Epithelial cell of prostate (primary cell): Measurements from ENCODE around the gene HNRNPC.
"Not testable (repeated sequence)": the region's sequence is repeated elsewhere in the genome, so short reads cannot be mapped to it uniquely, and the experiment has no call there.

Experiments used
- DNase-seq: peaks from one replicate; pipeline ENCODE4 v3.0.0-alpha.2; 2011; ENCODE audit warnings: low read depth, low spot score
- H3K27ac ChIP-seq: fragments of 450-650 bp; 2 replicates; pipeline ENCODE4 v1.5.1; 2017; ENCODE audit warnings: mild to moderate bottlenecking

Gene HNRNPC

DNA sequence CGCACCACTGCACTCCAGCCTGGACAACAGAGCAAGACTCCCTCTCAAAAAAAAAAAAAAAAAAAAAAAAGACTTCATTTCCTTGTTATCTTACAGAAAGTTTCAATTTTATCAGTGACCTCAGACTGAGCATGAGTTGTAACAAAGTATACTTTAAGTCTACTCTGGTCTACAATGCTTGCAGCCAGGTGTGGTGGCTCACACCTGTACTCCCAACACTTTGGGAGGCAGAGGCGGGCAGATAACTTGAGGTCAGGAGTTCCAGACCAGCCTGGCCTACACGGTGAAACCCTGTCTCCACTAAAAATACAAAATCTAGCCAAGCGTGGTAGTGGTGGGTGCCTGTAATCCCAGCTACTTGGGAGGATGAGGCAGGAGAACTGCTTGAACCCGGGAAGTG is 18.0 kb downstream of the HNRNPC start:
- DNase-seq: no peak

DNA sequence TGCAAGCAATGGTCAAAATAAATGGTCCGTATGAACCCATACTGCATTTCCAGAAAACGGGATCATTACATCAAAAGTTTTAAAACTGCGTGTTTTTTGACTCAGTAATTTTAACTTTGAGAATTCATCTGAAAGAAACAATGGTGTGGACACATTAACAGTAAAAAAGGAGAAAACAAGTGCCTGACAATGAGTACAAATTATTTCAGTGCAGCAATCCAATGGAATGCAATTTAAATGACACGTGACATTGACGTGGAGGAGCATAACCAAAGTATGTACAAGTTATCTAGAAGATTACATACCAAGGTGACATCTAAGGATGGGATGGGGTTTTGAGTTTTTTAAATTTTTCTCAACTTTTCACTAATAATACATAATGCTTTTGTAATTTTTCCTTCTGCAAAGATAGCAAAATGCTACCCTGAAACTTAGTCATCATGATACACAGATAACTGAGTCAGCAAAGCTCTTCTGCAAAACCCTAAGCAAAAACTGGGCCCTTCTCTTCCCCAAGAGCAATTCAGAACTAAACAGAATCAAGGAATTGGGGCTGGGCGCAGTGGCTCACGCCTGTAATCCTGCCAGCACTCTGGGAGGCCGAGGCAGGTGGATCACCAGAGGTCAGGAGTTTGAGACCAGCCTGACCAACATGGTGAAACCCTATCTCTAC is 20.4 kb downstream of the HNRNPC start:
- no peak overlapping the region for H3K27ac ChIP-seq
- DNase-seq: no peak

More for the DNA sequence above, 18.0 kb downstream of the HNRNPC start:
- H3K27ac ChIP-seq: no peak overlapping the region

DNA sequence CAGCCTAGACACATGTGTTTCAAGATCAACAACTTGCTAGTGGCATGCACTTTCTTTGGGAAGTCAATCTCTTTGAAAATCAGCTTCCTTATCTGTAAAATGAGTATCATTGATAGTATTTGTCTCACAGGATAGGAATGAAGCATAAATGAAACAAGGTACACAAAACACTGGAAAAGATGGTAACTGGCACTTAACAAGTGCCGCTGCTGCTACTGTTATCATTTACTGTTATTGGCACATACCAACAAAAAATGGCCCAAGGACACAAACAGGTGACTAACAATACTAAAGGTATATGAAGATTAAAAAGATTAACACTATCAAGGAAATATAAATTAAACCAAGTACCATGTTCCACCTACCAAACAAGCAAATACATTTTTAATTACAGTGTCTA is 20.9 kb downstream of the HNRNPC start:
- DNase-seq: no peak

DNA sequence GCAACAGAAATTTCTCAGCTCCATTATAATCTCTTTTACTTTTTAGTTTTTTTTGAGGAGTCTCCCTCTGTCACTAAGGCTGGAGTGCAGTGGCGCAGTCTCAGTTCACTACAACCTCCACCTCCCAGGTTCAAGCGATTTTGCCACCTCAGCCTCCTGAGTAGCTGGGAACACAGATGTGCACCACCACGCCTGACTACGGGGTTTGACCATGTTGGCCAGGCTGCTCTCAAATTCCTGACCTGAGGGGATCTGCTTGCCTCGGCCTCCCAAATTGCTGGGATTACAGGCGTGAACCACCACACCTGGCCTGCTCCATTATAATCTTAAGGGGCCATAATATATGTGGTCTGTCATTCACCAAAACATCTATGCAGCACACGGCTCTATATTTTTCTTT is 23.4 kb downstream of the HNRNPC start:
- H3K27ac ChIP-seq: no peak overlapping the region
- no peak for DNase-seq

More for the DNA sequence above, 20.9 kb downstream of the HNRNPC start:
- no peak overlapping the region for H3K27ac ChIP-seq

DNA sequence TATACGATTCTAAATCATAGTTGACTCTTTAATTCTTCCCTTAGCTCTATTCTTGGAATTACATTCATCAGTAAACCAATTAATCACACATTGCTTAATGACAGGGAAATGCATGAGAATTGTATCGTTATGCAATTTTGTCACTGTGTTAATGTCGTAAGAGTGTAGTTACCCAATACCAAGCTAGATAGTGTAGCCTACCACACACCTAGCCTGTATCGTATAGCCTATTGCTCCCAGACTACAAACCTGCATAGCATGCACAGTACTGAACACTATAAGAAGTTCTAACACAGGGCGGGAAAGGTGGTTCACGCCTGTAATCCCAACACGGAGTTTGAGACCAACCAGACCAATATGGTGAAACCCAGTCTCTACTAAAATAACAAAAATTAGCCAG is 24.7 kb downstream of the HNRNPC start:
- H3K27ac ChIP-seq: no peak overlapping the region
- DNase-seq: no peak

DNA sequence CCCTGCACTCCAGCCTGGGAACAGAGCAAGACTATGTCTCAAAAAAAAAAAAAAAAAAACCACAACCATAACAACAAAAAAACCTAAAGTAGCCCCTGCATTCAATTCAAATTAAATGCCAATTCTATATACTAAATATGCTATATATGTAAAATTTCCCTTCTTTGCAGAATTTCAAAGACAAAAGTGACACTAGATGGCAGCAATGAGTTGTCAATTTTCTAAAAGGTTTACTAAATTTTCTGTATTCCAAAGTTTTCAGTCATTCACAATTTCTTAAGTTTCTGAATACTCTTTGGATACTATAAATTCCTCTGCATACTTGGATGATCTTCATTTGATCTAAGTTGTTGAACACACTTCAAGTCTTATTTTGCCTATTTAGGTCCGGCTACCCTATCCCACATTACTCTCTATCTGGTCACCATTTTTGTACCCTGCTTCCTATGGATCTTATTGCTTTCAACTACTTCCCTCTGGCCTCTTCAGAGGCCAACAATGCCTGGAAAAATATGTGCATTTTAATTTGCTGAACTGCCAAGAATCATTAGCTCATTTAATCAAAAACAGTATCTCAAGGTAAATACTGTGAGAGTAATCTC is 27.9 kb downstream of the HNRNPC start:
- DNase-seq: no peak
- no peak overlapping the region for H3K27ac ChIP-seq

DNA sequence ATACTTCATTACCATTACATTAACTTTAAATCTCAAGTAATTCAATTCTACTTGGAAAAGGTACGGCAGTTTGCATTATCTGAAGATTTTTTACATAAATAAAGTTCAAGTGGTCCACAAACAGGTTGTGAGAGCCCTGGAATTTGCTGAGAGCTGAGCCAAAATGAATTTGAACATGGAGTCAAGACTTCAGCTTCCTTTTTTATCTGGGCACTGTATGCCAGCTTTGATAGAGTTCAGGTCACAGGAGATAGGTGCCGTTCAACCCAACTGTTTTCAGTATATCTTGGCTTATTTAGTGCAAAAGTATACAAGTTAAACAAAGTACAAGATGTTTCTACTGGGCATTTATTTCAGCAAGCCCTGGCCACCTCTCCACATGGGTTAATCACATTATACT is 28.8 kb downstream of the HNRNPC start:
- no peak overlapping the region for H3K27ac ChIP-seq
- no peak for DNase-seq

DNA sequence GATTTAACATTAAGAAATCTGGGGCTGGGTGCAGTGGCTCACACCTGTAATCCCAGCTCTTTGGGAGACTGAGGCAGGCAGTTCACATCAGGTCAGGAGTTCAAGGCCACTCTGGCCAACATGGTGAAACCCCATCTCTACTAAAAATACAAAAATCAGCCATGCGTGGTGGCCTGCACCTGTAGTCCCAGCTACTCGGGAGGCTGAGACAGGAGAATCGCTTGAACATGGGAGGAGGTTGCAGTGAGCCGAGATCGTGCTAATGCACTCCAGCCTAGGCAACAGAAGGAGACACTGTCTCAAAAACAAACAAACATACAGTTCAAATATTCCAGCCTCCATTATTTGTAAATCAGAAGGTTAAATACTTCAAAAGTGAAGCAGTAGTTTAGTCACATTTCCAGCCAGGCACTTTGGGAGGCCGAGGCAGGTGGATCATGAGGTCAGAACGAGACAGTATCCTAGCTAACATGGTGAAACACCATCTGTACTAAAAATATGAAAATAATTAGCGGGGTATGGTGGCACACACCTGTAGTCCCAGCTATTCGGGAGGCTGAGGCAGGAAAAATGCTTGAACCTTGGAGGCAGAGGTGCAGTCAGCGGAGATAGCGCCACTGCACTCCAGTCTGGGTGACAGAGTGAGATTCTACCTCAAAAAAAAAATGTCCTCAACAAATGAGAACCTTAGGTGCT is 30.3 kb downstream of the HNRNPC start:
- no peak overlapping the region for H3K27ac ChIP-seq
- no peak for DNase-seq

DNA sequence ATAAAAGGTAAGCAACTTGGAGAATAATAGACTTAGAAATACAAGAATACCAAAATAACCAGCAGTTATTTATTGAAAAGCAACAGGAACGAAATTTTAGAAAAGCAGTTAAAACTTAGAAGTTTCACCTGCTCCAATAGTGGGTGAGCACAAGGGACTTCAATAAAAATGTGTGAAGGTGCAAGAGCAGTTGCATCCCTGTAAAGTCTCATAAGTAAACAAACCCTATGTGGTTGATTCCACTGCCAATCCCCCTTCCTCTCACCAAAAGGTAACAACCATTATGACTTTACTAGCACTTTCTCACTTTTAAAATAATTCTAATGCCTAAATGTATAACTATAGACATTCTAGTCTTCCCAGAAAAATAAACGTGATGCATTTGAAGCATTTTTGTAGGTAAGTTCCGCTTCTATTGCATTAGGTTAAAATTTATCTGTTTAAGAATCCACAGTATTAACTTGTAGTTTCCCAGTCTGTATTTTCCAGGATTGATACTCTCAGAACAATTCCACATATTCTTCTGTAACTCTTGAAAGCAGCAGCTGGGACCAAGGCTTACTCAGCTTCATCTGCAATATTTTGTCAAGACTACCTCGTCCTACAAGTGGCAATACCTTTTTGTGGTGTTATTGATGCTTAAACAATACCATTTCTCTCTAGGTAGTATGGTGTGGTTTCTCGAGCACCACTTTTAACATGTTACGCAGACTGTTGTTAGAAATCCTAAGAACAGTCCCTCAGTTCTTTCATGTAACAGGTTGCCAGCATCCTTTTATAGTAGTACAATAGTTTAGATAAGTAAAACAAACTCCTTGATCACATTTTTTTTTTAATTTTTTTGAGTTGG is 32.1 kb downstream of the HNRNPC start:
- H3K27ac ChIP-seq: no peak overlapping the region
- no peak for DNase-seq

DNA sequence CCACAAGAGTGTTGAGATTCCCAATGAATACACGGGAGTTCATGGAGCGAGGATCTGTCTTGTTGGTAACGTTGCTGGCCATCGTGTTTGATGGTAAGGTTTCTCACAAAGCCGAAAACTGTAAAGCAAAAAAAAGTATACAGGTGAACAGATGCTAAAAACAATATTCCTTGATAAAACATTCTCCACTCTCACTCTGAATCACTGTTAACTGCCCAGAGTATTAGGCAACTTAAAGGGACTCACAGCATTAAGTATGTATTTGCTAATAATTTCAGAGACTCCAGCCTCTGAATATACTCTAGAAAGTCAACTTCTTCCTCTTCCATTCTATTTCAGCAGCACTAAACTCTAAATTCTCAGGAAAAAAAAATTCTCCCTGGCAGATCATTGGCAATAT is 35.1 kb downstream of the HNRNPC start:
- H3K27ac ChIP-seq: peak overlapping the region; percentile 6
- DNase-seq: no peak

DNA sequence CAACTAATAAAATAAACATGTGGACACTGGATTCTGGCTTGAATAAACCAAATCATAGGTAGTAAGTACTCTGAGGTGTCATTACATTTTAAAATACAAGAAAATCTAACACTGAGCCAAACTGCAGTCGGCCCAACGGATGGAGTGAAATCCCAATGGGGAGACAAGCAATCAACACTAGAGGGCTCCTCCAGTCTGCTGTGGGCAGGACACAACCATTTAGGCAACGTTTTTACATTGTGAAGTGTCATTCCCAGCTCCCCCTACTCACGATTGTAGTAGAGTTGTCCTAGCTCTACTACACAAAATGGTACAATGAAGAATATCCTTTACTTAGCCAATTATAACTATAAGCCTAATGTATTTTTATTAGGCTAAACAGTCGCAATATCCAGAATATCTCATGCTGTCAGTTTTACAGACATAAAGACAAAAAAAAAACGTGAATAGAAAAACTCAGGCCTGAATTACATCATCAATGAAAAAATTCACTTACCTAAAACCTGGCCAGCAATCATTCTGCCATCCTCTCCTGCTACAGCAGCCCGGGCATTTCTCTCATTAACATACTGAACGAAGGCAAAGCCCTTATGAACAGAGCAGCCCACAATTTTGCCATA is 35.7 kb downstream of the HNRNPC start:
- no peak for DNase-seq

DNA sequence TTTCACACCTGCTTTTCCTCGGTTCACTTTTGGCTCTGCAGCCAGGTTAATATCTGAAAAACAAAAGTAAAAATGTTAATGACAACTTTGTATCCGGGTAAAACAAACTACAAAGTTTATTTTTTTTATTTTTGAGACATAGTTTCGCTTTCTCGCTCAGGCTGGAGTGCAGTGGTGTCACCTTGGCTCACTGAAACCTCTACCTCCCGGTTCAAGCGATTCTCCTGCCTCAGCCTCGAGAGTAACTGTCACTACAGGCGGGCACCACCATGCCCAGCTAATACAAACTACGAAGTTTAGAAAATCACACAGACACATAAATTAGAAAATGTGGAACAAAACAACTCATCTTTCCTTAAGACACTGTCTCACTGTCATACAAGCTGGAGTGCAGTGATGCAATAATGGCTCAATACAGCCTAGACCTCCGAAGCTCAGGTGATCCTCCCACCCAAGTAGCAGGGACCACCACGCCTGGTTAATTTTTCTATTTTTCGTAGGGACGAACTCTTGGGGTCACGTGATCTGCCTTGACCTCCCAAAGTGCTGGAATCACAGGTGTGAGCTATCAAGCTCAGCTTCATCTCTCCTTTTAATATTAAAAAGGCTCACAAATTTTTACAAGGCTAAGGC is 38.1 kb downstream of the HNRNPC start:
- no peak for DNase-seq
- peak overlapping the region; percentile 2 for H3K27ac ChIP-seq

More for the DNA sequence above, 35.7 kb downstream of the HNRNPC start:
- H3K27ac ChIP-seq: peak overlapping the region; percentile 6

DNA sequence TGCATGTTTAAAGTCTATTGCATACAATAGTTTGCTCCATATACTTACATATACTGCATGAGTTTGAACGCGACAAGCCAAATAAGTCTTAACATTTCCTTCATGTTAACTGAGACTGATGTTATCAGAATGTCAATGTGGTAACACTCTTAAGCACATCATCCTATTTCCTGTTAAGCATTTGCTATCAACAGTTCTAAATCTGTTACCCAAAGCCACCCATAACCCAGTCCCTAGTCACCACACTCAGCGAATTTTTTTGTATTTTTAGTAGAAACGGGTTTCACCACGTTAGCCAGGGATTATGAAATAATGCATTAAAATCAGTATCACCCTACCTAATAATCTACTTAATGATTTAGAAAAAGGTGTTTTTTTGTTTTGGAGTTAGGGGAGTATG is 39.4 kb downstream of the HNRNPC start:
- no peak overlapping the region for H3K27ac ChIP-seq
- no peak for DNase-seq

DNA sequence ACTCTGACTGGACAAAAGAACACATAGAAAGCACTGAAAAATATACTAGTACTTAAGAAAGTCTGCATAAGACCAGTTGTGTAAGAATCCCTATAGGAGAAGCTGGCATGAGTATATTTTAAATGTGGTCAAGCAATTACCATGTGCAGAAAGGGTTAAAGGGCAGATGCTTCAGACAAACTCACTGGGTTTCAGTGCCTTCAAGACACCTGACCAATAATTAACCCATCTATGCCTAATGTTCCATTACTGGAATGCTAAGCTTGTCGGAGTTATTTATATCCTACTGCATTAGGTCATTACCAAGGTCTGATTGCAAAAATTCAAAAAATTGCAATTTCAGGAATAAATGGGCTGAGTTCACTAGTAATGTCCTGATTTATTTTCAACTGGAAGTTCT is 41.3 kb downstream of the HNRNPC start:
- no peak overlapping the region for H3K27ac ChIP-seq
- DNase-seq: no peak

DNA sequence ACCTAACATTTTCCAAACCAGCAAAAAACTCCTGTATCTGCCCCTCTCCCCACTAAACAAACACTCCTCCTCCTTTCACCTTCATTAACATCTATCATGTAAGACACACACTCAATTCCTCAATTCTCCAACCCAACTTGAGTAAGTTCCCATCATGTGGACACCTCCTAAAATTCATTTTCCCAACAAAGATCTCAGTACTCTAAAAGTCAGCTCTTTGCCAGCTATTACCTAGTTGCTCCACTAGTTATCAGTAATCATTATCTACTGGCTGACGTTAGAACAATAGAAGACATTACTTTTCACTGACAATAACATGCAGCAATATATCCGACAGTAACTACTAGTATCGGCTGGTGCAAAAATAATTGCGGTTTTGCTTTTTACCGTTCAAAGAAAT is 42.1 kb downstream of the HNRNPC start:
- no peak overlapping the region for H3K27ac ChIP-seq

DNA sequence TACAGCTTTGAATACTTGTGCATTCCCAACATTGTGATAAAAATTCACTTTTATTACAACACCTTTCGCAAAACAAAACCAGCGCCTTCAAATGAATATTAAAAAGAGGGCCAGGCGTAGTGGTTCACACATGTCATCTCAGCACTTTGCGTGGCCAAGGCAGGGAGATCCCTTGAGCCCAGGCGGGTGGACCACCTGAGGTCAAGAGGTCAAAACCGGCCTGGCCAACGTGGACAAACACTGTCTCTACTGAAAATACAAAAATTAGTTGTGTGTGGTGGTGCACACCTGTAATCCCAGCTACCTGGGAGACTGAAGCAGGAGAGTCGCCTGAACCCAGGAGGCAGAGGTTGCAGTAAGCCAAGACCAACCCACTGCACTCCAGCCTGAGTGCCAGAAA is 42.8 kb downstream of the HNRNPC start:
- H3K27ac ChIP-seq: no peak overlapping the region
- DNase-seq: no peak

More for the DNA sequence above, 42.1 kb downstream of the HNRNPC start:
- no peak for DNase-seq

DNA sequence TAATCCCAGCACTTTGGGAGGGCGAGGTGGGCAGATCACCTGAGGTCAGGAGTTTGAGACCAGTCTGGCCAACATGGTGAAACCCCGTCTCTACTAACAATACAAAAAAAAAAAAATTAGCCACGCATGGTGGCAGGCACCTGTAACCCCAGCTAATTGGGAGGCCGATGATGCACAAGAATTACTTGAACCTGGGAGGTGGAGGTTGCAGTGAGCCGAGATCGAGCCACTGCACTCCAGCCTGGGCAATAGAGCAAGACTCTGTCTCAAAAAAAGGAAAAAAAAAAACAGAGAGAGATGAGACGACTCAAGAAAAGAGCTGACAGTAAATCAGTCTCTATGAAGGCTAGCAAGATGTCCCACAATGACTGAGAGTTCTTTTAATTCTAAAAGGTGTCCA is 44.1 kb downstream of the HNRNPC start:
- not testable (repeated sequence) for H3K27ac ChIP-seq, DNase-seq

DNA sequence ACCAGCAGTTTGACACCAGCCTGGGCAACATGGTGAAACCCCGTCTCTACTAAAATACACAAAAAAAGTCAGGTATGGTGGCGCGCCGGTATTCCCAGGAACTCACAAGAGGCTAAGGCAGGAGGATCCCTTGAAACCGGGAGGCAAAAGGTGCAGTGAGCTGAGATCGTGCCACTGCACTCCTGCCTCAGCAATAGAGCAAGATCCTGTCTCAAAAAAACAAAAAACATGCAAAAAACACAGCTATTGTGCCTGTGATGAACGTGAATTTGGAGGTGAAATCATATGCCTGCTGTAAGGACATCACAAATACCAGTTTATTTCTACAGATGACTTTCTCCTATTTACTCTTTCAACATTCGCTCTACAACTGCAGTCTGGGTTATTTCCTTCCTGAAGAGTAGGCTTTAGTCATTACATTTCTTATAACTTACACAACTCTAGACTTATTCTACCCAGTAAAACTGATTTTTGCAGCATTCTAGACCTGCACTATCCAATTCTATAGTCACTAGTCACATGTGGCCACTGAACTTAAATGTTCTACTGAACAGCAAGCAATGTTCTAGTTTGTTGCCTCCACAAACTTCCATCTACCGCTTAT is 48.3 kb downstream of the HNRNPC start:
- DNase-seq: no peak
- H3K27ac ChIP-seq: peak overlapping the region; percentile 69

DNA sequence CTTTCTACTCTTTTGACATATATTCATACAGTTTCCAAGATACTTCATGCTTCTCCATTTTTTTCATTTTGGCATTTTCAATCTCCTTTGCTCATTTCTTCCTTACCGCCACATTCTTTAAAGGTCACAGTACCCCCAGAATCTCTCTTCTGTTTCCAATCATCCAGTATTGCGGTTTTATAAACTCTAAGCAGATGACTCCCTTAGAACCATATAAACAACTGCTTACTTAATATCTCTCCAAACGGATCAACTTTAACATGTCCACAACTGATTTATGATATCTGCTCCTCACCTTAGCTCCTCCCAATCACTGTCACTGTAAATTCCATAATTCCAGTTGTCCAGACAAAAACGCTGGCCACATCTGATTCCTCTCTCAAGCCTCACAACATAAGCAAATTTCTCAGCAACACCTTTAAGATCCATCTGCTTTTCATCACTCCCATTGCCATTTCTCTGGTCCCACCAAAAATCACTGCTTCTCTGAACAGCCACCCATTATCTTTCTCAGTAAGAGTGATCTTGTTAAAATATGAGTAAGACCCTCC is 49.6 kb downstream of the HNRNPC start:
- H3K27ac ChIP-seq: peak overlapping the region; percentile 69
- DNase-seq: no peak
